Endodermal cell (in vitro differentiated cells): ENCODE measurements around the gene NANOS2. TPM values are rescaled to one million over a fixed set of nuclear protein-coding genes. Genes with fewer than 3 reads are reported as not detected.
A peak's percentile ranks its signal among the peaks of the same experiment; 100 is the strongest.

ENCODE experiments used
- DNase-seq: peaks from one replicate; pipeline ENCODE4 v3.0.0-alpha.2; 2017
- H3K27ac ChIP-seq: 2 replicates; pipeline ENCODE4 v1.5.1; 2013; ENCODE audit warnings: mild to moderate bottlenecking, low read depth, low read length, moderate library complexity
- H3K27me3 ChIP-seq: 2 replicates; pipeline ENCODE4 v1.6.1; 2013; ENCODE audit warnings: mild to moderate bottlenecking, low read length, moderate library complexity; ENCODE audit not compliant: insufficient read depth, control insufficient read depth, poor library complexity, severe bottlenecking
- H3K36me3 ChIP-seq: 2 replicates; pipeline ENCODE4 v1.7.0; 2013; ENCODE audit warnings: mild to moderate bottlenecking, low read length, moderate library complexity; ENCODE audit not compliant: control insufficient read depth, insufficient read depth
- H3K4me1 ChIP-seq: one replicate; pipeline ENCODE4 v1.7.0; 2013; ENCODE audit warnings: low read length; ENCODE audit not compliant: control insufficient read depth, insufficient read depth
- H3K4me3 ChIP-seq: 2 replicates; pipeline ENCODE4 v1.5.1; 2013; ENCODE audit warnings: mild to moderate bottlenecking, low read length, moderate library complexity
- H3K9ac ChIP-seq: 2 replicates; pipeline ENCODE4 v1.6.1; 2013; ENCODE audit warnings: mild to moderate bottlenecking, low read length, moderate library complexity; ENCODE audit not compliant: poor library complexity, severe bottlenecking; ENCODE audit errors: extremely low read depth
- H3K9me3 ChIP-seq: 2 replicates; pipeline ENCODE4 v1.6.1; 2013; ENCODE audit warnings: mild to moderate bottlenecking, low read length, moderate library complexity; ENCODE audit not compliant: control insufficient read depth
- H3K27ac Mint-ChIP-seq: 2 replicates; pipeline ENCODE4 v1.8.0; 2020; ENCODE audit warnings: mixed read lengths
- H3K27me3 Mint-ChIP-seq: 2 replicates; pipeline ENCODE4 v1.8.0; 2021; ENCODE audit warnings: mild to moderate bottlenecking, mixed read lengths; ENCODE audit not compliant: insufficient read depth
- H3K36me3 Mint-ChIP-seq: 2 replicates; pipeline ENCODE4 v1.8.0; 2020; ENCODE audit warnings: low read depth, mixed read lengths
- H3K4me1 Mint-ChIP-seq: 2 replicates; pipeline ENCODE4 v1.8.0; 2020; ENCODE audit warnings: mixed read lengths
- H3K4me3 Mint-ChIP-seq: 2 replicates; pipeline ENCODE4 v1.8.0; 2020; ENCODE audit warnings: mild to moderate bottlenecking, moderate library complexity, mixed read lengths
- H3K9me3 Mint-ChIP-seq: 2 replicates; pipeline ENCODE4 v1.8.0; 2020; ENCODE audit warnings: mild to moderate bottlenecking, mixed read lengths
- WGBS, 2 experiments: methylation state at CpG; one replicate each; pipeline versions ENCODE4 v1.1.5 to v1.1.7; 2013; ENCODE audit warnings: missing lambda C conversion rate in 2 of 2, mixed read lengths in 1 of 2; ENCODE audit not compliant: insufficient coverage in 1 of 2, insufficient read length in 1 of 2; 5-methylcytosine and 5-hydroxymethylcytosine counted together
- total RNA-seq, 2 donors: library from RNA; stranded (reverse); fragmentation: NEBNext Ultra II Directional in 1 of 2; extraction: Animal tissue kit (Norgen Biotek cat#: 25700) in 1 of 2; gene quantifications; 2 replicates in 1 of 2; 3 replicates in 1 of 2; pipeline ENCODE4 v1.2.1, GENCODE V29; 2021
- TF ChIP-seq, protein P1 (sequence below): fragments of 200-600 bp; sonication (generic); conservative IDR thresholded peaks from 2 replicates; pipeline ENCODE4 v1.5.0; 2021; ENCODE audit warnings: antibody characterized with exemption, mild to moderate bottlenecking

The NANOS2 gene
- total RNA-seq, 2 donors from 2014 or later: not detected

DNA sequence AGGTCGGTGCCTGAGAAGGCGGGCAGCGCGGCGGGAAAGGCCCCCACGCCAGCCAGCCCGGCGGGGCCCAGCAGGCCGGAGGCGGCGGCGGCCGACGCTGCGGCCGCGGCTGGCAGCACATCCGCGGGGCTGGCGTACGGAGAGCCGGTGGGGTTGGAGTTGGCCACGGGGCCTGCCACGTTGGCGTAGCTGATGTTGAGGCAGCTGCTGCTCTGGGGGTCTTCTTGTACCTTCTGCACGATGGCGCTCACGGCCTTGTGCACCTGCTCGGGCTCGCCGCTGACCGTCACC lies 25.9 kb upstream of the NANOS2 start:
- H3K27ac ChIP-seq: no peak overlapping the region
- H3K27ac Mint-ChIP-seq: no peak overlapping the region
- no peaks in the 10 kb centered on the region for H3K9me3 Mint-ChIP-seq
- peaks cover 45% of the 10 kb centered on the region for H3K27me3 Mint-ChIP-seq
- H3K4me1 Mint-ChIP-seq: no peaks in the 10 kb centered on the region
- H3K27me3 ChIP-seq: no peaks in the 10 kb centered on the region
- H3K36me3 Mint-ChIP-seq: no peaks in the 10 kb centered on the region
- no peak overlapping the region for H3K4me3 Mint-ChIP-seq
- DNase-seq: no peak
- H3K9ac ChIP-seq: no peak overlapping the region
- no peaks in the 10 kb centered on the region for H3K4me1 ChIP-seq
- 96 to 99% methylated on average over 22 to 32 of the region's 32 CpGs for WGBS, 2 experiments
- TF ChIP-seq, protein P1, sequence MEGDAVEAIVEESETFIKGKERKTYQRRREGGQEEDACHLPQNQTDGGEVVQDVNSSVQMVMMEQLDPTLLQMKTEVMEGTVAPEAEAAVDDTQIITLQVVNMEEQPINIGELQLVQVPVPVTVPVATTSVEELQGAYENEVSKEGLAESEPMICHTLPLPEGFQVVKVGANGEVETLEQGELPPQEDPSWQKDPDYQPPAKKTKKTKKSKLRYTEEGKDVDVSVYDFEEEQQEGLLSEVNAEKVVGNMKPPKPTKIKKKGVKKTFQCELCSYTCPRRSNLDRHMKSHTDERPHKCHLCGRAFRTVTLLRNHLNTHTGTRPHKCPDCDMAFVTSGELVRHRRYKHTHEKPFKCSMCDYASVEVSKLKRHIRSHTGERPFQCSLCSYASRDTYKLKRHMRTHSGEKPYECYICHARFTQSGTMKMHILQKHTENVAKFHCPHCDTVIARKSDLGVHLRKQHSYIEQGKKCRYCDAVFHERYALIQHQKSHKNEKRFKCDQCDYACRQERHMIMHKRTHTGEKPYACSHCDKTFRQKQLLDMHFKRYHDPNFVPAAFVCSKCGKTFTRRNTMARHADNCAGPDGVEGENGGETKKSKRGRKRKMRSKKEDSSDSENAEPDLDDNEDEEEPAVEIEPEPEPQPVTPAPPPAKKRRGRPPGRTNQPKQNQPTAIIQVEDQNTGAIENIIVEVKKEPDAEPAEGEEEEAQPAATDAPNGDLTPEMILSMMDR: no peak
- no peaks in the 10 kb centered on the region for H3K36me3 ChIP-seq
- no peak overlapping the region for H3K4me3 ChIP-seq
- H3K9me3 ChIP-seq: no peaks in the 10 kb centered on the region

DNA sequence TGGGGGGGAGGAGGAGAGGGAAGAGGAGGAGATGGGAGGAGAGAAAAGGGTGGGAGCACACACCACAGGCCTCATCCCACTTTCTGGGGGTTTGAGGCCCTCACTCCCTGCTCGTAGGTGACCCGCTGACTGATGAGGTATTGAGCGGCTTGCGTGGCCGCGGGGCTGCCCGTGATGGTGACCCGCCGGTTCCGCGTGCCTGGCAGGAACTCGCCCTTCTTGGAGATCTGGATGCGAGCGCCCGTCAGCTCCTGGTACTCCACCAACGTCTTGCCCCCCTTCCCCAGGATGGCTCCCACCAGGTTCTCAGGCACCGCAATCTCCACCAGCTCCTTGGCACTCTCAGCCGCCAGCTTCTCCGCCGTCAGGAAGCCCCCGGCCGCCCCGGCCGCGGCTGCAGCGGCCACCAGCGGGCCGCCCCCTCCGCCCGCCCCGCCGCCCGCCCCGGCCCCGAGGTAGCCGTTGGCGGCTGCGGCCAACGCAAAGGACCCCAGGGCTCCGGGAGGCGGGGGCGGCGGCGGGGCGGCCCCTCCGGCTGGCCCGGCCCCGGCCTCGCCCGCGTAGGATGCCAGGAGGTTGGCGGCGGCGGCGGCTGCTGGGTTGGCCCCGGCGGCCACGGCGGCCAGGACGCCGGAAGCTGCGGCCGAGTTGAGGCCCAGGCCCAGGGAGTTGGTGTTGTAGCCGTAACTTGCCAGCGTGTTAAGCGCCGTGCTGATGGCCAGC lies 25.4 kb upstream of the NANOS2 start:
- Mint-ChIP-seq H3K36me3 (no peaks in the 10 kb centered on the region), H3K9me3 (no peaks in the 10 kb centered on the region), H3K4me3 (peak overlapping the region; percentile 51), H3K27me3 (peaks cover 49% of the 10 kb centered on the region), H3K27ac (no peak overlapping the region), H3K4me1 (no peaks in the 10 kb centered on the region)
- no peaks in the 10 kb centered on the region for H3K9me3 ChIP-seq
- TF ChIP-seq, protein P1: no peak
- H3K27ac ChIP-seq: no peak overlapping the region
- H3K4me1 ChIP-seq: no peaks in the 10 kb centered on the region
- H3K36me3 ChIP-seq: no peaks in the 10 kb centered on the region
- no peak overlapping the region for H3K4me3 ChIP-seq
- H3K9ac ChIP-seq: no peak overlapping the region
- 90 to 95% methylated on average over 25 to 67 of the region's 67 CpGs for WGBS, 2 experiments
- DNase-seq: peak; percentile 66
- H3K27me3 ChIP-seq: no peaks in the 10 kb centered on the region

DNA sequence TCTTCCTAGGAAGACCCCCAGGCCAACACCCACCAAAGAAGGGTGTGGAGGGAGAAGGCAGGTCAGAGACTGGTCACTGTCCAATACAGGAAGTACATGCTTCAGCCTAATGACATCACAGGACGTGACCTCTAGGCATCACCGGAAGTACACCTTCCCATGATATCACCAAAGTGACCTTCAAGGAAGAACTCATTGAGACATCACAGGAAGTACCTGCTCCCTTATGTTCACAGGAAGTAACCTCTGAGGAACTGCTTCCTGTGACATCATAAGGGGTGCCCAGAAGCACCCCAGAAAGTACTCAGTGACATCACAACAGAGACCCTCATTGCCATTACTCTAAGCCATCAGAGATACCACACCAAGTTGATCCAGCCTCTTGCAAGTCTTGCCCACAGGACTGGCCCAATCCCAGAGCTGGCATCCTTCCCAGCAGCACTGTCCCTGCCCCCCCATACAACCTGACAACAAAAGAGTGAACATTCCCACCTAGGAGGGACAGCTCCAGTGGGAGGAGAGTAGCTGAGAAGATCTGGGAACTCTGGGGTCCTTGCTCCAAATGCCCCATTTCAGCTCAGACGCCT lies 24.2 kb upstream of the NANOS2 start:
- Histone ChIP-seq H3K4me3 (no peak overlapping the region), H3K4me1 (no peaks in the 10 kb centered on the region), H3K36me3 (no peaks in the 10 kb centered on the region), H3K27me3 (no peaks in the 10 kb centered on the region), H3K9me3 (no peaks in the 10 kb centered on the region), H3K27ac (no peak overlapping the region), H3K9ac (no peak overlapping the region)
- Mint-ChIP-seq H3K36me3 (no peaks in the 10 kb centered on the region), H3K27me3 (peaks cover 52% of the 10 kb centered on the region), H3K4me1 (no peaks in the 10 kb centered on the region), H3K27ac (no peak overlapping the region), H3K4me3 (peak overlapping the region; percentile 51), H3K9me3 (no peaks in the 10 kb centered on the region)
- TF ChIP-seq, protein P1: no peak
- WGBS, 2 experiments: 92 to 93% methylated on average over 2 of the region's 3 CpGs
- no peak for DNase-seq
